HG03442 (cell line): ENCODE data around the gene IGF2BP2.

Experiments used
- ATAC-seq: cut with Tn5 transposase; IDR thresholded peaks from one replicate; pipeline ENCODE4 v1.9.1; 2021; ENCODE audit warnings: mild to moderate bottlenecking, moderate library complexity; ENCODE audit not compliant: unreplicated experiment

Gene IGF2BP2

GRCh38 chr3:185767002-185767688 lies 57.7 kb downstream of the IGF2BP2 start:
- ATAC-seq, result no peak

- ATAC-seq, result no peak
These were observed 58.4 kb downstream of the IGF2BP2 start for GRCh38 chr3:185766329-185767001.

GRCh38 chr3:185764980-185765370 lies 59.9 kb downstream of the IGF2BP2 start:
- ATAC-seq, result no peak

- ATAC-seq, result no peak
These were observed 60.5 kb downstream of the IGF2BP2 start for GRCh38 chr3:185764163-185764979.

- no peak for ATAC-seq
These were observed 61.4 kb downstream of the IGF2BP2 start for GRCh38 chr3:185763347-185764005.

GRCh38 chr3:185760550-185760949 lies 64.3 kb downstream of the IGF2BP2 start:
- no peak for ATAC-seq

- ATAC-seq, result no peak
These were observed 64.8 kb downstream of the IGF2BP2 start for GRCh38 chr3:185760088-185760487.

- ATAC-seq, result no peak
These were observed 65.3 kb downstream of the IGF2BP2 start for GRCh38 chr3:185759512-185759911.

GRCh38 chr3:185758912-185759311 lies 65.9 kb downstream of the IGF2BP2 start:
- no peak for ATAC-seq

- no peak for ATAC-seq
These were observed 67.7 kb downstream of the IGF2BP2 start for GRCh38 chr3:185757176-185757575.

- ATAC-seq, result no peak
These were observed 68.4 kb downstream of the IGF2BP2 start for GRCh38 chr3:185756477-185756876.

- no peak for ATAC-seq
These were observed 69.9 kb downstream of the IGF2BP2 start for GRCh38 chr3:185754920-185755319.

- ATAC-seq, result no peak
These were observed 71.5 kb downstream of the IGF2BP2 start for GRCh38 chr3:185753354-185753753.

GRCh38 chr3:185750702-185751101 lies 74.1 kb downstream of the IGF2BP2 start:
- ATAC-seq, result no peak

- no peak for ATAC-seq
These were observed 74.8 kb downstream of the IGF2BP2 start for GRCh38 chr3:185750015-185750414.

- ATAC-seq, result no peak
These were observed 78.4 kb downstream of the IGF2BP2 start for GRCh38 chr3:185746470-185746869.

GRCh38 chr3:185744997-185745843 lies 79.6 kb downstream of the IGF2BP2 start:
- no peak for ATAC-seq

- ATAC-seq, result no peak
These were observed 83.3 kb downstream of the IGF2BP2 start for GRCh38 chr3:185741586-185741985.

GRCh38 chr3:185740133-185740532 lies 84.7 kb downstream of the IGF2BP2 start:
- no peak for ATAC-seq

- no peak for ATAC-seq
These were observed 85.6 kb downstream of the IGF2BP2 start for GRCh38 chr3:185739264-185739701.
